ENCODE results near the gene C11orf52.

- TF ChIP-seq CTCF (IDR thresholded peaks at IDR 0.05): no peak
- TF ChIP-seq POLR2A (IDR thresholded peaks at IDR 0.05): no peak
These were observed 7.2 kb downstream of the C11orf52 start for GRCh38 chr11:111925953-111926352.

Measured in Peyer's patch (tissue), 4 donors.